ENCODE results near the gene SPTB. TPM values are rescaled to one million over a fixed set of nuclear protein-coding genes. Genes with fewer than 3 reads are reported as not detected.
A peak's percentile ranks its signal among the peaks of the same experiment; 100 is the strongest.

The SPTB gene
- total RNA-seq, 1 experiment from 2014 or later, result 2.3 TPM

GRCh38 chr14:64720131-64720576 is 159.6 kb downstream of the SPTB start:
- peak overlapping the region in 1 of 2 experiments; percentile 40; a peak in 1 of 5 replicates for H3K4me3 Mint-ChIP-seq
- WGBS (ENCODE audit: extremely low coverage, insufficient read length, low lambda C conversion rate), result no CpG with 5 or more reads among the region's 7 CpGs
- H4K20me1 ChIP-seq (ENCODE audit: control insufficient read depth, insufficient read depth, insufficient read length), result peaks cover 2% of the 10 kb centered on the region
- no peaks in the 10 kb centered on the region; the same call in none of the 2 replicates for H3K27me3 Mint-ChIP-seq (ENCODE audit: low read depth)
- peaks cover 46% of the 10 kb centered on the region; the same call in 1 of the 2 replicates for H3K79me2 ChIP-seq (ENCODE audit: insufficient read depth, low read length)
- H3K9me3 Mint-ChIP-seq, result no peaks in the 10 kb centered on the region
- no peak overlapping the region for H2AFZ ChIP-seq (ENCODE audit: low read length)
- H3K27me3 ChIP-seq (ENCODE audit: insufficient read depth, low read length), result no peaks in the 10 kb centered on the region
- no peak for DNase-seq
- H2BK12ac ChIP-seq (ENCODE audit: insufficient read length, low read depth, low read length), result no peak overlapping the region
- H3K4me1 ChIP-seq (ENCODE audit: insufficient read depth, low read length), result peaks cover 29% of the 10 kb centered on the region
- H3K14ac ChIP-seq (ENCODE audit: insufficient read depth, low read length), result no peak overlapping the region
- peaks cover 10% of the 10 kb centered on the region for H3K23me2 ChIP-seq (ENCODE audit: insufficient read length, low read depth, low read length, poor library complexity, severe bottlenecking)
- H3K4me1 Mint-ChIP-seq, result peaks cover 83 to 87% of the 10 kb centered on the region in 2 experiments
- H3K4ac ChIP-seq (ENCODE audit: low read depth, low read length), result no peak overlapping the region
- H3K9ac ChIP-seq (ENCODE audit: extremely low read depth, insufficient read length, low read length), result no peak overlapping the region
- no peak overlapping the region for H3K23ac ChIP-seq (ENCODE audit: insufficient read length, low read depth, low read length)
- no peak overlapping the region for H4K91ac ChIP-seq (ENCODE audit: insufficient read length, low read depth, low read length)
- H3K18ac ChIP-seq (ENCODE audit: insufficient read length, low read depth, low read length), result no peak overlapping the region
- no peaks in the 10 kb centered on the region for H3K9me3 ChIP-seq (ENCODE audit: control insufficient read depth, low read depth, low read length)
- no peak for TF ChIP-seq CTCF (conservative IDR thresholded peaks at IDR 0.05)
- H2AK5ac ChIP-seq (ENCODE audit: insufficient read length, low read length), result no peak overlapping the region
- no peak overlapping the region for H3K27ac ChIP-seq (ENCODE audit: insufficient read length, low read depth, low read length)
- H3K36me3 Mint-ChIP-seq (ENCODE audit: insufficient read depth in 1 of 3, low read depth in 3 of 3), result peaks cover 4 to 17% (median 9%) of the 10 kb centered on the region in 3 experiments; a peak in 5 of 7 replicates
- H3K27ac Mint-ChIP-seq, result peak overlapping the region in 2 of 3 experiments; percentile 11 to 14; a peak in 3 of 7 replicates
- H3K79me1 ChIP-seq (ENCODE audit: insufficient read depth, low read depth, low read length, poor library complexity, severe bottlenecking), result peaks cover 3% of the 10 kb centered on the region
- no peak overlapping the region for H4K5ac ChIP-seq (ENCODE audit: insufficient read length, low read depth, low read length)
- no peak overlapping the region for H3K56ac ChIP-seq (ENCODE audit: insufficient read length, low read depth, low read length)
- H2BK120ac ChIP-seq (ENCODE audit: low read depth, low read length, poor library complexity, severe bottlenecking), result no peak overlapping the region
- H3K4me2 ChIP-seq (ENCODE audit: insufficient read depth, insufficient read length, low read length), result no peak overlapping the region
- no peak overlapping the region for H2BK15ac ChIP-seq (ENCODE audit: low read depth, low read length)
- no peak overlapping the region for H3T11ph ChIP-seq (ENCODE audit: low read length)
- H2BK5ac ChIP-seq (ENCODE audit: insufficient read length, low read length), result no peak overlapping the region
- no peak overlapping the region for H4K8ac ChIP-seq (replicated peaks; ENCODE audit: insufficient read length, low read depth, low read length)
- no peak overlapping the region for H2BK20ac ChIP-seq (ENCODE audit: low read depth, low read length, poor library complexity, severe bottlenecking)
